Measurements from ENCODE around the gene C1QTNF9.
"Not testable (repeated sequence)": the region's sequence is repeated elsewhere in the genome, so short reads cannot be mapped to it uniquely, and the experiment has no call there.

GRCh38 chr13:24309300-24309699 lies at the start of gene C1QTNF9:
- TF ChIP-seq CTCF (IDR thresholded peaks at IDR 0.05); TCF7L2 (IDR thresholded peaks at IDR 0.05; ENCODE audit: low read depth, low read length); POLR2AphosphoS5 (IDR thresholded peaks at IDR 0.05; ENCODE audit: low read depth, low read length); REST (IDR thresholded peaks at IDR 0.05; ENCODE audit: insufficient read depth in 1 of 2, low read depth in 2 of 2, low read length in 1 of 2): not testable (repeated sequence)

All from Panc1 (cell line).